Osteoblast (primary cell): ENCODE data around the gene LMAN1L. TPM values are rescaled to one million over a fixed set of nuclear protein-coding genes. Genes with fewer than 3 reads are reported as not detected.
A peak's percentile ranks its signal among the peaks of the same experiment; 100 is the strongest.

Experiments
- DNase-seq: peaks from one replicate; pipeline ENCODE4 v3.0.0; 2011; ENCODE audit warnings: low spot score, mixed read lengths; ENCODE audit not compliant: insufficient read length; ENCODE audit errors: missing footprints
- H2AFZ ChIP-seq: 2 replicates; pipeline ENCODE4 v1.6.0; 2011; ENCODE audit warnings: mild to moderate bottlenecking, low read length
- H3K27ac ChIP-seq: 2 replicates; pipeline ENCODE4 v1.5.1; 2011; ENCODE audit warnings: mild to moderate bottlenecking, low read depth, low read length, moderate library complexity
- H3K27me3 ChIP-seq: 2 replicates; pipeline ENCODE4 v1.6.0; 2012; ENCODE audit warnings: mild to moderate bottlenecking, control low read depth, inconsistent platforms, low read length, moderate library complexity; ENCODE audit not compliant: insufficient read depth
- H3K36me3 ChIP-seq: 2 replicates; pipeline ENCODE4 v1.5.1; 2011; ENCODE audit warnings: mild to moderate bottlenecking, low read length, control low read depth, moderate library complexity; ENCODE audit not compliant: insufficient read depth
- H3K4me1 ChIP-seq: 2 replicates; pipeline ENCODE4 v1.5.1; 2011; ENCODE audit warnings: mild to moderate bottlenecking, low read length, control low read depth, moderate library complexity; ENCODE audit not compliant: insufficient read depth
- H3K4me2 ChIP-seq: 2 replicates; pipeline ENCODE4 v1.6.0; 2011; ENCODE audit warnings: mild to moderate bottlenecking, low read length; ENCODE audit not compliant: insufficient read depth
- H3K4me3 ChIP-seq: fragments of 200-600 bp; sonication (generic); 3 replicates; pipeline ENCODE4 v1.5.1; 2012; ENCODE audit warnings: mild to moderate bottlenecking, low read length, inconsistent platforms; ENCODE audit not compliant: insufficient read depth
- H3K79me2 ChIP-seq: 2 replicates; pipeline ENCODE4 v1.6.0; 2012; ENCODE audit warnings: mild to moderate bottlenecking, low read length, control low read depth, inconsistent platforms; ENCODE audit not compliant: insufficient read depth
- H3K9me3 ChIP-seq: 2 replicates; pipeline ENCODE4 v1.5.1; 2011; ENCODE audit warnings: low read depth, low read length, control low read depth
- H4K20me1 ChIP-seq: 2 replicates; pipeline ENCODE4 v1.6.0; 2012; ENCODE audit warnings: mild to moderate bottlenecking, low read length, control low read depth; ENCODE audit not compliant: insufficient read depth
- CTCF ChIP-seq: IDR thresholded peaks from 2 replicates; pipeline ENCODE4 v1.5.1; 2011; ENCODE audit warnings: mild to moderate bottlenecking, low read depth, low read length, moderate library complexity; ENCODE audit errors: extremely low read depth
- total RNA-seq: library from RNA; depleted of rRNA; stranded (reverse); fragments of >200 nt; gene quantifications from 2 replicates; pipeline ENCODE4 v1.2.3, GENCODE V29; 2012

The LMAN1L gene
- total RNA-seq, 1 donor, result not detected

GRCh38 chr15:74863239-74864056 is 50.8 kb downstream of the LMAN1L start:
- Histone ChIP-seq H3K4me1 (peaks cover 20% of the 10 kb centered on the region), H3K9me3 (no peaks in the 10 kb centered on the region), H2AFZ (no peak overlapping the region), H3K36me3 (peaks cover 5% of the 10 kb centered on the region), H3K4me3 (no peak overlapping the region), H3K27ac (peak overlapping the region; percentile 59), H4K20me1 (peaks cover 49% of the 10 kb centered on the region), H3K79me2 (peaks cover 65% of the 10 kb centered on the region), H3K4me2 (peak overlapping the region; percentile 43), H3K27me3 (no peaks in the 10 kb centered on the region)
- DNase-seq, result no peak
- no peak for TF ChIP-seq CTCF

GRCh38 chr15:74864296-74864695 is 51.7 kb downstream of the LMAN1L start:
- Histone ChIP-seq H4K20me1 (peaks cover 50% of the 10 kb centered on the region), H2AFZ (no peak overlapping the region), H3K27ac (no peak overlapping the region), H3K27me3 (no peaks in the 10 kb centered on the region), H3K36me3 (peaks cover 5% of the 10 kb centered on the region), H3K9me3 (no peaks in the 10 kb centered on the region), H3K79me2 (peaks cover 68% of the 10 kb centered on the region), H3K4me3 (no peak overlapping the region), H3K4me1 (peaks cover 20% of the 10 kb centered on the region), H3K4me2 (no peak overlapping the region)
- no peak for TF ChIP-seq CTCF
- no peak for DNase-seq

- H3K27me3 ChIP-seq, result no peaks in the 10 kb centered on the region
- peaks cover 20% of the 10 kb centered on the region for H3K4me1 ChIP-seq
- H3K79me2 ChIP-seq, result peaks cover 73% of the 10 kb centered on the region
- no peak overlapping the region for H3K27ac ChIP-seq
- no peak overlapping the region for H3K4me3 ChIP-seq
- peaks cover 5% of the 10 kb centered on the region for H3K36me3 ChIP-seq
- TF ChIP-seq CTCF, result no peak
- DNase-seq, result no peak
- no peaks in the 10 kb centered on the region for H3K9me3 ChIP-seq
- peaks cover 55% of the 10 kb centered on the region for H4K20me1 ChIP-seq
- no peak overlapping the region for H3K4me2 ChIP-seq
- H2AFZ ChIP-seq, result no peak overlapping the region
These were observed 52.7 kb downstream of the LMAN1L start for GRCh38 chr15:74865316-74865715.

- no peak for TF ChIP-seq CTCF
- Histone ChIP-seq H3K4me3 (no peak overlapping the region), H3K27ac (peak overlapping the region; percentile 53), H2AFZ (no peak overlapping the region), H3K79me2 (peaks cover 80% of the 10 kb centered on the region), H3K4me2 (peak overlapping the region; percentile 7), H3K9me3 (no peaks in the 10 kb centered on the region), H3K36me3 (peaks cover 5% of the 10 kb centered on the region), H3K4me1 (peaks cover 20% of the 10 kb centered on the region), H4K20me1 (peaks cover 60% of the 10 kb centered on the region), H3K27me3 (no peaks in the 10 kb centered on the region)
- peak; percentile 94 for DNase-seq
These were observed 53.5 kb downstream of the LMAN1L start for GRCh38 chr15:74866090-74866489.
